BE2C (cell line): ENCODE results near the gene AKR1C2.
"Not testable (repeated sequence)": the region's sequence is repeated elsewhere in the genome, so short reads cannot be mapped to it uniquely, and the experiment has no call there.

Experiments used
- DNase-seq: peaks from one replicate; pipeline ENCODE4 v3.0.0-alpha.2; 2020
- H3K27me3 ChIP-seq: fragments of 250-450 bp; sonication (Bioruptor Pico); 2 replicates; pipeline ENCODE4 v1.5.1; 2020; ENCODE audit warnings: mild to moderate bottlenecking
- H3K36me3 ChIP-seq: fragments of 250-450 bp; sonication (Bioruptor Pico); 2 replicates; pipeline ENCODE4 v1.5.1; 2020; ENCODE audit warnings: mild to moderate bottlenecking
- H3K4me1 ChIP-seq: fragments of 250-450 bp; sonication (Bioruptor Pico); 2 replicates; pipeline ENCODE4 v1.5.1; 2020
- H3K4me3 ChIP-seq: 2 replicates; pipeline ENCODE4 v1.5.1; 2011; ENCODE audit warnings: low read depth, low read length
- H3K9me3 ChIP-seq: fragments of 250-450 bp; sonication (Bioruptor Pico); 2 replicates; pipeline ENCODE4 v1.5.1; 2020
- CTCF ChIP-seq: IDR thresholded peaks from 2 replicates; pipeline ENCODE4 v1.5.1; 2012; ENCODE audit warnings: mild to moderate bottlenecking, low read depth, low read length

Gene AKR1C2

DNA sequence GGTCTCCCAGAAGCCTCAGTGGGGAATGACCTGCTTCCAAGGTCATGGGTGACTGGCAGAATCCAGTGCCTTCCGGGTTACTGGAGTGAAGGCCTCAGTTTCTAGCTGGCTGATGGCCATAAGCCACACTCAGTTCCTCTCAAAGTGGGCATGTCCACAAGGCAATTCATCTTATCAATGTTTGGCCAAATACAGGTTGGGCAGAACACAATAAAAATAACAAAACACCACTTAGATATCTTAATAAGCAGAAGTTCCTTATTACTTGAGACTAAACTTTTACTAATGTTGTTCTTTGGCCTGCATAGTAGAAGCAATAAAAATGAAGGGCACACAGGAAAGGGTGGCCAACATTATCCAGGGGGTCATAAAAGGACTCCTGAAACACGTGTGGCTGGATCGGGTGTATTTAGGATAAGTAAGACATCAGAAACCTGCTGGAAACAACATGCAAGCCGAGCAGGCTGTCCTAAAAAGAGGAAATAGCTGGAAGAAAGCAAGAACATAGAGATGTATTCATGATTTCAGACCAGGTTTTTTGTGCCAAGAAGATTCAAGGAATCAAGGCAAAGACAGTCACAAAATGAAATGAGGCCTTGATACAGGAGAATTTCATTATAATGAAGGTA is 19.6 kb upstream of the AKR1C2 start:
- no peak for DNase-seq
- Histone ChIP-seq H3K4me3 (no peak overlapping the region), H3K27me3 (no peaks in the 10 kb centered on the region), H3K4me1 (no peaks in the 10 kb centered on the region), H3K9me3 (no peaks in the 10 kb centered on the region), H3K36me3 (no peaks in the 10 kb centered on the region)
- no peak for TF ChIP-seq CTCF

- H3K4me1 ChIP-seq, DNase-seq, H3K9me3 ChIP-seq, H3K36me3 ChIP-seq, H3K27me3 ChIP-seq, H3K4me3 ChIP-seq: not testable (repeated sequence)
Measured at GRCh38 chr10:5021624-5022290, 18.1 kb upstream of the AKR1C2 start.

- H3K4me1 ChIP-seq, H3K36me3 ChIP-seq, H3K27me3 ChIP-seq, H3K4me3 ChIP-seq, H3K9me3 ChIP-seq: not testable (repeated sequence)
- peak; percentile 17 for DNase-seq
Measured at GRCh38 chr10:5019770-5020612, 16.3 kb upstream of the AKR1C2 start.

DNA sequence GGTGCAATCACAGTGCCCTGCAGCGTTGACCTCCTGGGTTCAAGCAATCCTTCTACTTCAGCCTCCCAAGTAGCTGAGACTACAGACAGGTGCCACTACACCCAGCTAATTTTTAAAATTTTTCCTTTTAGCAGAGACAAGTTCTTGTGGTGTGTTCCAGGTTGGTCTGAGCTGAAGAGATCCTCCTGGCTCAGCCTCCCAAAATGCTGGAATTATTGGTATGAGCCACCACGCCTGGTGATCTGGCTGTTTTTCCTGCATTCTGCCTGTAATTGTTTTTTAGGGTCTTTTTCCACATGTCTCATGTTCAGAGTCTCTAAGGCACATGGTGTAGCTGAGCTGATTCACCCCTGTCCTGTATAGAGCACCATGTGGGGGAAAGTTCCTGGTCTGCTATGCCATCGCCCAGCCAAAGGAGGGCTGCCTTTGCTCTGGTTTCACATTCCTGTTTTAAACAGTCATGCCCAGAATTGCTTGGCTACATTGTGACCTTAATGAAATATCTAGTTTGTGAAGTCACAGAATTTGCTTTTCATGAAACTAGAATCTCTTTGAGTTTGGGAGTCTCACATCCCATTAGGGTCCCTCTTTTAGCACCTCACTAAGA is 15.1 kb upstream of the AKR1C2 start:
- TF ChIP-seq CTCF, result 0 out of 2 replicates have a peak, but pooled peaks have one; percentile 9
- not testable (repeated sequence) for H3K4me1 ChIP-seq, H3K4me3 ChIP-seq, H3K36me3 ChIP-seq, H3K9me3 ChIP-seq, H3K27me3 ChIP-seq, DNase-seq

DNA sequence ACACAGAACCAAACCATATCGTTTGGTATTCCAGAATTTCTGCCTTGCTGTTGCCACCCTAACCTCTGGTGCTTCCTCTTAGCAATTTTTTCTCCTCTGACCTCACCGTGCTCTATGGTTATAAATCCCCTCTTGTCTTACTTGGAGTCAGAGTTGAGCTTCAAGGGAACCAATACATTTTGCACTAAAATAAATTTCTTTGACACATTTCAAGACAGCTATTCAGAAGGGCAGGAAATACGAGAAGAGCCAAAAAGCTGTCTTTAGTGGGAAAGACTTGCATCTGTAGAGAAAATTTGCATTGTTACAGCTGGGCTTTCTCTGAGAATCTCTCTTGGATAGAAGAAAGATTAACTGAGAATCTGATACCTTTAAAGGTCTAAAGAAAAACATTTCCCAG is 14.5 kb upstream of the AKR1C2 start:
- no peaks in the 10 kb centered on the region for H3K4me1 ChIP-seq
- no peaks in the 10 kb centered on the region for H3K9me3 ChIP-seq
- H3K36me3 ChIP-seq, result no peaks in the 10 kb centered on the region
- no peak for TF ChIP-seq CTCF
- no peak for DNase-seq
- no peaks in the 10 kb centered on the region for H3K27me3 ChIP-seq
- H3K4me3 ChIP-seq, result no peak overlapping the region

DNA sequence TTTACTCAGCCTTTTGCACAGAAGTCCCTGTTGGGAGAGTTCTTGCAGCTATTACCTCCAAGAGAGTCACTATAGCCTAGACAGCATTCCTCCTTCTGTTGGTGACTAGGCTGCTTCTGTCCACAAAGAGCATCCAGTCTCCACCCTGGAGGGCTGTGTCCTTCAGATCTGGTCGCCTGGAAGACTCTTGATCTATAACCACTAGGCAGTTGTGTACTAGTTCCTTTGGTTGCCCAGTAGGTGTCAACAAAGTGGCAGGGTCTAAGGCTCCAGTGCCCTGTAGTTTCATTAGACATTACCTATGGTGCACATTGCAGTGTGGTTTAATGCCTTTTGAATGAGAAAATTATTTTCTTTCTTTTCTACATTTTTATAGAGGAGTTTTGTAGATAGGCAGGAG is 11.3 kb upstream of the AKR1C2 start:
- TF ChIP-seq CTCF, result peak; percentile 43
- H3K4me3 ChIP-seq, result no peak overlapping the region
- H3K4me1 ChIP-seq, result no peaks in the 10 kb centered on the region
- no peaks in the 10 kb centered on the region for H3K36me3 ChIP-seq
- peak; percentile 14 for DNase-seq
- no peaks in the 10 kb centered on the region for H3K27me3 ChIP-seq
- H3K9me3 ChIP-seq, result no peaks in the 10 kb centered on the region

DNA sequence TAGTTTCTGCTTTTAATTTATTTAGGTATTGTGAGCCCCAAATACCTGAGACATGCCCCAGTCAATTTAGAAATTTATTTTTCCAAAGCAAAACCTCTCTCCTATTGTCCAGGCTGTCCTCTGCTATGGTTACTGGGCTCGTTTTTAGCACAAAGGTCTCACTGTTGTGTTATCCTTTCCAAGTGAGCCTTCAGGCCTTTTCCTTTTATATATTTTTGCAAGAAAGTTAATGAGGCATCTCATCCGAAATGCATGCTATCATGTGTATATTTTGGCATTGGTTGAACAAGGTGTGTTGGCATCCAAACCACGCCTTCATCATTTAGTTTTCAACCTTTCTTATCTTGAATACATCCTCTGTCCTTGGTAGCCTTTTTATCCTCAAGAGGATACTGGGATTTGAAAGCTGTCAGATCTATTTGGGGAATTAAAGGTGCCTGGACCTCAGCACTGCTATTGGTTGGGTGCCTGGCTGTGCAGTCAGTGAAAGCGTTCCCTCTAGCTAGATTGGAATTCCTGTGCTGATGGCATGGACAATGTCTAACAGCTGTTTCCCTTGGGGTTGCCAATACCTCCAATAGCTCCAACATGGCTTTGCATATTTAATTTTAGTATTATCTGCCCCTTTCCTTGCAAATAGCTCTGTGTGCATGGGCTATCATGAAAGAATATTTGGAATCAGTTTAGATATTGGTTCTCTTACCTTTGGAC is 10.7 kb upstream of the AKR1C2 start:
- not testable (repeated sequence) for H3K9me3 ChIP-seq, H3K36me3 ChIP-seq, H3K4me3 ChIP-seq, DNase-seq, H3K4me1 ChIP-seq, H3K27me3 ChIP-seq
